GM12878 (cell line): ENCODE data around the gene CLEC4E. TPM values are rescaled to one million over a fixed set of nuclear protein-coding genes. Genes with fewer than 3 reads are reported as not detected.
"Not testable (repeated sequence)": the region's sequence is repeated elsewhere in the genome, so short reads cannot be mapped to it uniquely, and the experiment has no call there.

Experiments
- ATAC-seq: fragments of 200-7000 bp; cut with Tn5 transposase; 3 replicates; pipeline ENCODE4 v1.9.1; 2020; ENCODE audit warnings: mild to moderate bottlenecking, moderate library complexity
- BruUV-seq: library from RNA; stranded (reverse); fragments of 400-500 nt; replicated peaks from 2 replicates; lab custom pipeline; 2021; lab: Mats Ljungman, UMichigan
- CTCF ChIA-PET: fragments of 300-600 bp; sonication (Branson Sonifier 250); formaldehyde crosslinking; extraction: SDS; loops from one replicate; lab custom pipeline; 2021; ENCODE audit warnings: inconsistent platforms; lab: Yijun Ruan, JAX
- POLR2A ChIA-PET: fragments of 350-600 bp; formaldehyde crosslinking; extraction: SDS; loops from one replicate; lab custom pipeline; 2021; ENCODE audit warnings: inconsistent platforms; lab: Charles Lee
- RAD21 ChIA-PET: fragments of 300-600 bp; sonication (Branson Sonifier 250); formaldehyde crosslinking; loops from one replicate; lab custom pipeline; 2023; ENCODE audit warnings: antibody characterized with exemption; ENCODE audit not compliant: unreplicated experiment; lab: Charles Lee
- SMC1A ChIA-PET: fragments of 300-600 bp; sonication (Branson Sonifier 250); formaldehyde crosslinking; loops from one replicate; lab custom pipeline; 2023; ENCODE audit not compliant: unreplicated experiment, uncharacterized antibody; lab: Charles Lee
- DNase-seq: peaks from one replicate; pipeline ENCODE4 v3.0.0-alpha.2; 2011; ENCODE audit warnings: low read depth, low spot score
- FAIRE-seq: peaks from 3 replicates; lab custom pipeline; 2011; peaks lifted over from hg19 to GRCh38; lab: Jason Lieb, UNC
- H2AFZ ChIP-seq: 2 replicates; pipeline ENCODE4 v1.6.0; 2011; ENCODE audit warnings: low read depth, low read length, control low read depth; ENCODE audit not compliant: control insufficient read depth
- H3K27ac ChIP-seq: 2 replicates; pipeline ENCODE4 v1.5.1; 2011; ENCODE audit warnings: control low read depth; ENCODE audit not compliant: control insufficient read depth, insufficient read depth
- H3K27me3 ChIP-seq, 2 experiments: replicated peaks in 1 of 2; 2 replicates each; pipeline versions ENCODE4 v1.6.0 to v1.6.1; 2011; ENCODE audit warnings: low read length in 1 of 2; ENCODE audit not compliant: control insufficient read depth in 2 of 2, insufficient read depth in 2 of 2
- H3K36me3 ChIP-seq, 2 experiments: 2 replicates each; pipeline ENCODE4 v1.5.1; 2011; ENCODE audit warnings: low read length in 1 of 2; ENCODE audit not compliant: control insufficient read depth in 2 of 2, insufficient read depth in 2 of 2
- H3K4me1 ChIP-seq: 2 replicates; pipeline ENCODE4 v1.6.1; 2011; ENCODE audit warnings: mild to moderate bottlenecking, low read length, moderate library complexity, mixed read lengths; ENCODE audit not compliant: control insufficient read depth, insufficient read depth
- H3K4me2 ChIP-seq: 2 replicates; pipeline ENCODE4 v1.6.0; 2011; ENCODE audit warnings: control low read depth; ENCODE audit not compliant: control insufficient read depth, insufficient read depth
- H3K4me3 ChIP-seq: fragments of 200-600 bp; sonication (generic); 2 replicates; pipeline ENCODE4 v1.5.1; 2016
- H3K79me2 ChIP-seq: 2 replicates; pipeline ENCODE4 v1.6.0; 2011; ENCODE audit warnings: low read length; ENCODE audit not compliant: control insufficient read depth, insufficient read depth
- H3K9ac ChIP-seq: 2 replicates; pipeline ENCODE4 v1.8.0; 2011; ENCODE audit warnings: low read length, control low read depth, mixed read lengths; ENCODE audit not compliant: control insufficient read depth, insufficient read depth
- H3K9me3 ChIP-seq: replicated peaks from 3 replicates; pipeline ENCODE4 v1.5.1; 2011; ENCODE audit warnings: mild to moderate bottlenecking, low read length; ENCODE audit not compliant: control insufficient read depth, insufficient read depth
- H4K20me1 ChIP-seq: 2 replicates; pipeline ENCODE4 v1.6.0; 2011; ENCODE audit not compliant: control insufficient read depth, insufficient read depth
- RAD21 ChIP-seq: IDR thresholded peaks from 2 replicates; pipeline ENCODE4 v1.6.1; 2011; ENCODE audit warnings: mild to moderate bottlenecking, low read depth, low read length, moderate library complexity; ENCODE audit not compliant: insufficient read depth
- WGBS: methylation state at CpG from one replicate; pipeline ENCODE4 v1.1.6; 2016; ENCODE audit warnings: low lambda C conversion rate; ENCODE audit not compliant: insufficient replicate concordance, insufficient coverage; ENCODE audit errors: missing lambda C conversion rate; 5-methylcytosine and 5-hydroxymethylcytosine counted together
- in situ Hi-C: fragments of 300-500 bp; cut with MboI; formaldehyde crosslinking; loops from 9 replicates; pipeline ENCODE4 v1.14.3; 2018; ENCODE audit warnings: mixed read lengths
- intact Hi-C: fragments of 100-400 bp; cut with micrococcal nuclease; formaldehyde crosslinking; loops from one replicate; pipeline ENCODE4 v1.14.2; 2022; ENCODE audit not compliant: unreplicated experiment
- polyA plus RNA-seq, 11 experiments: library from polyadenylated mRNA; depleted of rRNA in 4 of 11; unstranded in 6 of 11; stranded (reverse) in 5 of 11; fragments of >200 nt; fragmentation: Nextera tagmentation in 4 of 11; fragmentation: Illumina TruSeq in 1 of 11; extraction: Ambion mirVana in 4 of 11; extraction: Trizol in 1 of 11; gene quantifications; 1 replicate in 1 of 11; 2 replicates in 10 of 11; pipeline versions ENCODE4 v1.2.1 to v1.2.3, GENCODE V29; 2011 to 2016; ENCODE audit warnings: inconsistent platforms in 2 of 11, missing spikeins in 2 of 11, low read depth in 1 of 11
- total RNA-seq, 4 experiments: library from RNA; depleted of rRNA in 3 of 4; stranded (reverse); fragments of >200 nt in 3 of 4; fragmentation: Illumina TruSeq in 1 of 4; extraction: Trizol in 1 of 4; gene quantifications; 2 replicates each; pipeline versions ENCODE4 v1.2.1 to v1.2.3, GENCODE V29; 2013 to 2021
- TF ChIP-seq, protein P1 (sequence below), 3 experiments: IDR thresholded peaks in 2 of 3; conservative IDR thresholded peaks in 1 of 3; 2 replicates each; pipeline ENCODE4 v1.5.1; 2011; ENCODE audit warnings: low read depth in 3 of 3, low read length in 3 of 3, mild to moderate bottlenecking in 3 of 3, control low read depth in 2 of 3, moderate library complexity in 2 of 3, inconsistent platforms in 1 of 3, mixed read lengths in 1 of 3; ENCODE audit not compliant: control insufficient read depth in 2 of 3, insufficient read depth in 1 of 3; ENCODE audit errors: extremely low read depth in 1 of 3
- TF ChIP-seq, protein P2 (sequence below): fragments of 450-650 bp; IDR thresholded peaks from 2 replicates; pipeline ENCODE4 v1.6.1; 2017; ENCODE audit warnings: mild to moderate bottlenecking

CLEC4E gene
- total and polyA plus RNA-seq, 10 of the 15 experiments (the other 5 are each of a cell fraction or from before 2014, with no cell fraction given): not detected

DNA sequence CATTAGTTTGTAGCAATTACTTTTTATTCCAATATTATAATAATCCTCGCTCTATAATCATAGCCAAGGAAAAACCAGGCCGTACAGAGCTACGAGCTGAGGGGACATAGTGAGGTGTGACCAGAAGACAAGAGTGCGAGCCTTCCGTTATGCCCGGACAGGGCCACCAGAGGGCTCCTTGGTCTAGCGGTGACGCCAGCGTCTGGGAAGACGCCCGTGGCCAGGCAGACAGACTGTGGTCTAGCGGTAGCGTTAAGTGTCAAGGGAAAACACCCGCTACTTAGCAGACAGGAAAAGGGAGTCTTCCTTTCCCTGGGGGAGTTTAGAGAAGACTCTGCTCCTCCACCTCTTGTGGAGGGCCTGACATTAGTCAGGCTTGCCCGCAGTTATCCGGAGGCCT, 2.9 kb downstream of the CLEC4E start:
- ATAC-seq, POLR2A ChIA-PET, intact Hi-C loops: not testable (repeated sequence)

More for the DNA sequence above, 2.9 kb downstream of the CLEC4E start:
- H3K27me3 ChIP-seq, H4K20me1 ChIP-seq, H3K9me3 ChIP-seq, BruUV-seq, H3K27ac ChIP-seq, RAD21 ChIA-PET, H3K4me2 ChIP-seq, DNase-seq, CTCF ChIA-PET, SMC1A ChIA-PET, H3K4me1 ChIP-seq, H3K36me3 ChIP-seq, H2AFZ ChIP-seq, H3K79me2 ChIP-seq, H3K9ac ChIP-seq, H3K4me3 ChIP-seq, FAIRE-seq: not testable (repeated sequence)
- WGBS: 8% methylated on average over 16 of the region's 16 CpGs
- TF ChIP-seq, protein P1, sequence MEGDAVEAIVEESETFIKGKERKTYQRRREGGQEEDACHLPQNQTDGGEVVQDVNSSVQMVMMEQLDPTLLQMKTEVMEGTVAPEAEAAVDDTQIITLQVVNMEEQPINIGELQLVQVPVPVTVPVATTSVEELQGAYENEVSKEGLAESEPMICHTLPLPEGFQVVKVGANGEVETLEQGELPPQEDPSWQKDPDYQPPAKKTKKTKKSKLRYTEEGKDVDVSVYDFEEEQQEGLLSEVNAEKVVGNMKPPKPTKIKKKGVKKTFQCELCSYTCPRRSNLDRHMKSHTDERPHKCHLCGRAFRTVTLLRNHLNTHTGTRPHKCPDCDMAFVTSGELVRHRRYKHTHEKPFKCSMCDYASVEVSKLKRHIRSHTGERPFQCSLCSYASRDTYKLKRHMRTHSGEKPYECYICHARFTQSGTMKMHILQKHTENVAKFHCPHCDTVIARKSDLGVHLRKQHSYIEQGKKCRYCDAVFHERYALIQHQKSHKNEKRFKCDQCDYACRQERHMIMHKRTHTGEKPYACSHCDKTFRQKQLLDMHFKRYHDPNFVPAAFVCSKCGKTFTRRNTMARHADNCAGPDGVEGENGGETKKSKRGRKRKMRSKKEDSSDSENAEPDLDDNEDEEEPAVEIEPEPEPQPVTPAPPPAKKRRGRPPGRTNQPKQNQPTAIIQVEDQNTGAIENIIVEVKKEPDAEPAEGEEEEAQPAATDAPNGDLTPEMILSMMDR (IDR thresholded peaks at IDR 0.05 in 2 of 3, conservative IDR thresholded peaks at IDR 0.05 in 1 of 3; ENCODE audit: control insufficient read depth in 2 of 3, extremely low read depth in 1 of 3, insufficient read depth in 1 of 3, low read depth in 3 of 3, low read length in 3 of 3): peak; percentile 19 to 55 (median 33); a peak in 5 of 6 replicates
- TF ChIP-seq RAD21: 0 out of 2 replicates have a peak, but pooled peaks have one; percentile 21
- TF ChIP-seq, protein P2, sequence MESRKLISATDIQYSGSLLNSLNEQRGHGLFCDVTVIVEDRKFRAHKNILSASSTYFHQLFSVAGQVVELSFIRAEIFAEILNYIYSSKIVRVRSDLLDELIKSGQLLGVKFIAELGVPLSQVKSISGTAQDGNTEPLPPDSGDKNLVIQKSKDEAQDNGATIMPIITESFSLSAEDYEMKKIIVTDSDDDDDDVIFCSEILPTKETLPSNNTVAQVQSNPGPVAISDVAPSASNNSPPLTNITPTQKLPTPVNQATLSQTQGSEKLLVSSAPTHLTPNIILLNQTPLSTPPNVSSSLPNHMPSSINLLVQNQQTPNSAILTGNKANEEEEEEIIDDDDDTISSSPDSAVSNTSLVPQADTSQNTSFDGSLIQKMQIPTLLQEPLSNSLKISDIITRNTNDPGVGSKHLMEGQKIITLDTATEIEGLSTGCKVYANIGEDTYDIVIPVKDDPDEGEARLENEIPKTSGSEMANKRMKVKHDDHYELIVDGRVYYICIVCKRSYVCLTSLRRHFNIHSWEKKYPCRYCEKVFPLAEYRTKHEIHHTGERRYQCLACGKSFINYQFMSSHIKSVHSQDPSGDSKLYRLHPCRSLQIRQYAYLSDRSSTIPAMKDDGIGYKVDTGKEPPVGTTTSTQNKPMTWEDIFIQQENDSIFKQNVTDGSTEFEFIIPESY: peak; percentile 32; the same call in 1 of the 2 replicates
- in situ Hi-C loops: loop anchor here (25.0 kb wide), 1 partner anchor 349 kb away; no protein-coding TSS in a partner anchor
